A172 (cell line): ENCODE results near the gene TUBB. TPM values are rescaled to one million over a fixed set of nuclear protein-coding genes. Genes with fewer than 3 reads are reported as not detected.

Experiments
- total RNA-seq: library from RNA; depleted of rRNA; stranded (reverse); fragments of >200 nt; shearing (Covaris generic); gene quantifications from 2 replicates; pipeline ENCODE4 v1.2.3, GENCODE V29; 2014; rRNA removed

TUBB gene
- total RNA-seq, 1 experiment from 2014 or later: 1,118 TPM

Other genes with a start within 250 kb of the TUBB start
- 86.1 and 89.5 TPM in 2 replicates for gene HLA-E, start 230.8 kb upstream of the TUBB start, total RNA-seq
- gene GNL1, start 163.9 kb upstream of the TUBB start, total RNA-seq: 15.0 and 28.2 TPM in 2 replicates
- 5.5 and 7.6 TPM in 2 replicates for gene PRR3, start 163.1 kb upstream of the TUBB start, total RNA-seq
- gene ABCF1, start 148.9 kb upstream of the TUBB start, total RNA-seq: 45.6 and 45.7 TPM in 2 replicates
- gene PPP1R10, start 103.1 kb upstream of the TUBB start, total RNA-seq: 22.6 and 28.2 TPM in 2 replicates
- 76.8 and 82.8 TPM in 2 replicates for gene MRPS18B, start 102.5 kb upstream of the TUBB start, total RNA-seq
- 2.4 and 5.9 TPM in 2 replicates for gene ATAT1, start 93.5 kb upstream of the TUBB start, total RNA-seq
- 4.8 and 6.1 TPM in 2 replicates for gene C6orf136, start 73.2 kb upstream of the TUBB start, total RNA-seq
- 30.4 and 36.1 TPM in 2 replicates for gene DHX16, start 47.3 kb upstream of the TUBB start, total RNA-seq
- gene PPP1R18, start 33.7 kb upstream of the TUBB start, total RNA-seq: 62.3 and 66.2 TPM in 2 replicates
- 13.2 and 14.0 TPM in 2 replicates for gene NRM, start 29.4 kb upstream of the TUBB start, total RNA-seq
- 4.8 and 7.6 TPM in 2 replicates for gene MDC1, start 3.1 kb upstream of the TUBB start, total RNA-seq
- gene FLOT1, start 22.3 kb downstream of the TUBB start, total RNA-seq: 163 and 165 TPM in 2 replicates
- 61.1 and 63.2 TPM in 2 replicates for gene IER3, start 24.2 kb downstream of the TUBB start, total RNA-seq
- 39.0 and 50.9 TPM in 2 replicates for gene DDR1, start 164.2 kb downstream of the TUBB start, total RNA-seq
- 8.9 and 24.9 TPM in 2 replicates for gene GTF2H4, start 187.9 kb downstream of the TUBB start, total RNA-seq
- gene VARS2, start 193.9 kb downstream of the TUBB start, total RNA-seq: 25.2 and 28.2 TPM in 2 replicates
- not detected in 2 replicates for gene SFTA2, start 211.8 kb downstream of the TUBB start, total RNA-seq
- 0.43 TPM in 1 of 2 replicates, not detected in the other for gene MUCL3, start 220.6 kb downstream of the TUBB start, total RNA-seq